Right renal cortex interstitium (tissue), 3 donors: ENCODE data around the gene SMIM24. TPM values are rescaled to one million over a fixed set of nuclear protein-coding genes. Genes with fewer than 3 reads are reported as not detected.
"Not testable (repeated sequence)": the region's sequence is repeated elsewhere in the genome, so short reads cannot be mapped to it uniquely, and the experiment has no call there.

Source experiments
- DNase-seq, 3 donors: peaks; one replicate each; pipeline ENCODE4 v3.0.0-alpha.2; 2013; ENCODE audit warnings: low read depth in 3 of 3, low spot score in 2 of 3
- polyA plus RNA-seq, 3 donors: library from polyadenylated mRNA; unstranded; fragments of 120-200 nt; gene quantifications; one replicate each; pipeline ENCODE4 v1.2.1, GENCODE V29; 2013; ENCODE audit not compliant: insufficient read length in 3 of 3

SMIM24 gene
- polyA plus RNA-seq = 100 to 1,000 TPM; 436 to 628 (median 553) TPM

- no peak for DNase-seq
Observed at GRCh38 chr19:3480383-3481091, at the start of gene SMIM24. Gene SMIM24 (minus strand): TSS chr19:3480525. CDS start chr19:3480463, 62 bp downstream.

- DNase-seq = not testable (repeated sequence)
Observed at GRCh38 chr19:3529299-3529698, 49.0 kb upstream of the SMIM24 start.

- no peak for DNase-seq
Observed at GRCh38 chr19:3528539-3529211, 48.4 kb upstream of the SMIM24 start.

- no peak for DNase-seq
Observed at GRCh38 chr19:3528080-3528479, 47.8 kb upstream of the SMIM24 start.

- no peak for DNase-seq
Observed at GRCh38 chr19:3527238-3527910, 47.0 kb upstream of the SMIM24 start.

- DNase-seq = no peak
Observed at GRCh38 chr19:3526507-3527237, 46.3 kb upstream of the SMIM24 start.

GRCh38 chr19:3524904-3525451 lies 44.7 kb upstream of the SMIM24 start:
- DNase-seq = no peak

GRCh38 chr19:3524078-3524842 lies 43.9 kb upstream of the SMIM24 start:
- DNase-seq = no peak

- no peak for DNase-seq
Observed at GRCh38 chr19:3523361-3524077, 43.2 kb upstream of the SMIM24 start.

- no peak for DNase-seq
Observed at GRCh38 chr19:3522421-3523360, 42.4 kb upstream of the SMIM24 start.

GRCh38 chr19:3521104-3521445 lies 40.8 kb upstream of the SMIM24 start:
- DNase-seq = no peak

GRCh38 chr19:3520166-3521103 lies 40.1 kb upstream of the SMIM24 start:
- no peak for DNase-seq

- no peak for DNase-seq
Observed at GRCh38 chr19:3519126-3519525, 38.8 kb upstream of the SMIM24 start.

- DNase-seq = no peak
Observed at GRCh38 chr19:3518659-3519058, 38.3 kb upstream of the SMIM24 start.

GRCh38 chr19:3518255-3518654 lies 37.9 kb upstream of the SMIM24 start:
- DNase-seq = no peak

GRCh38 chr19:3517638-3518037 lies 37.3 kb upstream of the SMIM24 start:
- DNase-seq = no peak

- DNase-seq = no peak
Observed at GRCh38 chr19:3516675-3517207, 36.4 kb upstream of the SMIM24 start.
